ENCODE results near the gene SLC15A1. TPM values are rescaled to one million over a fixed set of nuclear protein-coding genes. Genes with fewer than 3 reads are reported as not detected.

The SLC15A1 gene
- total RNA-seq, 1 experiment from 2014 or later = 1.9 TPM

GRCh38 chr13:98785405-98785804 is 32.9 kb upstream of the SLC15A1 start:
- no peak overlapping the region for H4K8ac ChIP-seq (replicated peaks; ENCODE audit: insufficient read length, low read depth, low read length)
- no peak overlapping the region for H3K27ac Mint-ChIP-seq
- no peak overlapping the region for H3K23ac ChIP-seq (ENCODE audit: insufficient read length, low read depth, low read length)
- H3T11ph ChIP-seq (ENCODE audit: low read length) = no peak overlapping the region
- H4K20me1 ChIP-seq (ENCODE audit: control insufficient read depth, insufficient read depth, insufficient read length) = no peaks in the 10 kb centered on the region
- DNase-seq = no peak
- no peaks in the 10 kb centered on the region; a peak in 1 of 7 replicates for H3K36me3 Mint-ChIP-seq (ENCODE audit: insufficient read depth in 1 of 3, low read depth in 3 of 3)
- no peak overlapping the region for H3K4me3 Mint-ChIP-seq
- no peak overlapping the region for H3K9ac ChIP-seq (ENCODE audit: extremely low read depth, insufficient read length, low read length)
- no peaks in the 10 kb centered on the region for H3K4me1 ChIP-seq (ENCODE audit: insufficient read depth, low read length)
- H4K5ac ChIP-seq (ENCODE audit: insufficient read length, low read depth, low read length) = no peak overlapping the region
- no CpG with 5 or more reads among the region's 10 CpGs for WGBS (ENCODE audit: extremely low coverage, insufficient read length, low lambda C conversion rate)
- H2BK12ac ChIP-seq (ENCODE audit: insufficient read length, low read depth, low read length) = no peak overlapping the region
- H3K9me3 Mint-ChIP-seq = peaks cover 0 to 2% of the 10 kb centered on the region in 2 experiments; a peak in 1 of 5 replicates
- no peak overlapping the region for H3K56ac ChIP-seq (ENCODE audit: insufficient read length, low read depth, low read length)
- H2BK20ac ChIP-seq (ENCODE audit: low read depth, low read length, poor library complexity, severe bottlenecking) = no peak overlapping the region
- H3K4ac ChIP-seq (ENCODE audit: low read depth, low read length) = no peak overlapping the region
- no peak overlapping the region for H3K4me2 ChIP-seq (ENCODE audit: insufficient read depth, insufficient read length, low read length)
- no peak for TF ChIP-seq CTCF (conservative IDR thresholded peaks at IDR 0.05)
- no peaks in the 10 kb centered on the region for H3K79me1 ChIP-seq (ENCODE audit: insufficient read depth, low read depth, low read length, poor library complexity, severe bottlenecking)
- no peak overlapping the region for H2AFZ ChIP-seq (ENCODE audit: low read length)
- H3K27me3 Mint-ChIP-seq (ENCODE audit: low read depth) = no peaks in the 10 kb centered on the region; the same call in 1 of the 2 replicates
- no peak overlapping the region for H3K27ac ChIP-seq (ENCODE audit: insufficient read length, low read depth, low read length)
- H3K18ac ChIP-seq (ENCODE audit: insufficient read length, low read depth, low read length) = no peak overlapping the region
- no peaks in the 10 kb centered on the region for H3K27me3 ChIP-seq (ENCODE audit: insufficient read depth, low read length)
- no peak overlapping the region for H2BK5ac ChIP-seq (ENCODE audit: insufficient read length, low read length)
- no peak overlapping the region for H2BK15ac ChIP-seq (ENCODE audit: low read depth, low read length)
- no peaks in the 10 kb centered on the region for H3K23me2 ChIP-seq (ENCODE audit: insufficient read length, low read depth, low read length, poor library complexity, severe bottlenecking)
- peaks cover 4 to 8% of the 10 kb centered on the region in 2 experiments; a peak in 1 of 4 replicates for H3K4me1 Mint-ChIP-seq
- H4K91ac ChIP-seq (ENCODE audit: insufficient read length, low read depth, low read length) = no peak overlapping the region
- H3K9me3 ChIP-seq (ENCODE audit: control insufficient read depth, low read depth, low read length) = no peaks in the 10 kb centered on the region
- no peak overlapping the region for H2BK120ac ChIP-seq (ENCODE audit: low read depth, low read length, poor library complexity, severe bottlenecking)
- no peak overlapping the region for H3K14ac ChIP-seq (ENCODE audit: insufficient read depth, low read length)
- no peak overlapping the region for H2AK5ac ChIP-seq (ENCODE audit: insufficient read length, low read length)
- H3K79me2 ChIP-seq (ENCODE audit: insufficient read depth, low read length) = 0 out of 2 replicates have a peak, but pooled peaks cover 1% of the 10 kb centered on the region

Data from H9 (cell line).